Suprapubic skin (tissue), 4 donors: ENCODE measurements around the gene IGSF23.

ENCODE experiments used
- CTCF ChIP-seq, 2 donors: fragments of 200-600 bp in 1 of 2; fragments of 450-650 bp in 1 of 2; sonication (generic) in 1 of 2; IDR thresholded peaks; one replicate each; pipeline ENCODE4 v1.5.1; 2016 to 2019; ENCODE audit warnings: antibody characterized with exemption in 2 of 2, mild to moderate bottlenecking in 1 of 2, moderate library complexity in 1 of 2
- EP300 ChIP-seq: sonication (generic); formaldehyde crosslinking; IDR thresholded peaks from one replicate; pipeline ENCODE4 v1.6.1; 2017; ENCODE audit warnings: antibody characterized with exemption
- POLR2A ChIP-seq, 2 donors: fragments of 450-650 bp; IDR thresholded peaks; one replicate each; pipeline ENCODE4 v1.6.1; 2017; ENCODE audit warnings: antibody characterized with exemption in 2 of 2, mild to moderate bottlenecking in 2 of 2, moderate library complexity in 2 of 2
- POLR2AphosphoS5 ChIP-seq, 3 donors: sonication (generic); formaldehyde crosslinking; IDR thresholded peaks; one replicate each; pipeline ENCODE4 v1.6.1; 2017; ENCODE audit warnings: antibody characterized with exemption in 3 of 3

GRCh38 chr19:44636439-44637389 is 23.4 kb downstream of the IGSF23 start:
- TF ChIP-seq CTCF (IDR thresholded peaks at IDR 0.05) (no peak), POLR2A (IDR thresholded peaks at IDR 0.05) (no peak), POLR2AphosphoS5 (IDR thresholded peaks at IDR 0.05) (no peak), EP300 (no peak)
